HG03064 (cell line): ENCODE data around the gene CTNNA3.
A peak's percentile ranks its signal among the peaks of the same experiment; 100 is the strongest.

Experiments used
- ATAC-seq: cut with Tn5 transposase; IDR thresholded peaks from one replicate; pipeline ENCODE4 v1.9.1; 2021; ENCODE audit warnings: low read depth; ENCODE audit not compliant: unreplicated experiment

CTNNA3 gene

GRCh38 chr10:67386260-67386659 is 309.7 kb downstream of the CTNNA3 start:
- ATAC-seq, result no peak

GRCh38 chr10:67385566-67385965 is 310.4 kb downstream of the CTNNA3 start:
- ATAC-seq, result no peak

GRCh38 chr10:67385089-67385488 is 310.9 kb downstream of the CTNNA3 start:
- ATAC-seq, result no peak

- ATAC-seq, result no peak
Measured at GRCh38 chr10:67331121-67331910, 364.7 kb downstream of the CTNNA3 start.

- ATAC-seq, result no peak
Measured at GRCh38 chr10:67327626-67328535, 368.1 kb downstream of the CTNNA3 start.

GRCh38 chr10:67319976-67320375 is 376.0 kb downstream of the CTNNA3 start:
- ATAC-seq, result no peak

GRCh38 chr10:67308912-67309311 is 387.1 kb downstream of the CTNNA3 start:
- peak; percentile 76 for ATAC-seq

GRCh38 chr10:67306588-67307205 is 389.3 kb downstream of the CTNNA3 start:
- ATAC-seq, result no peak

- no peak for ATAC-seq
Measured at GRCh38 chr10:67302701-67303100, 393.3 kb downstream of the CTNNA3 start.

GRCh38 chr10:67299761-67300160 is 396.2 kb downstream of the CTNNA3 start:
- ATAC-seq, result no peak

GRCh38 chr10:67297637-67298181 is 398.3 kb downstream of the CTNNA3 start:
- no peak for ATAC-seq

GRCh38 chr10:67296926-67297325 is 399.1 kb downstream of the CTNNA3 start:
- ATAC-seq, result no peak

GRCh38 chr10:67288688-67289410 is 407.1 kb downstream of the CTNNA3 start:
- no peak for ATAC-seq

- no peak for ATAC-seq
Measured at GRCh38 chr10:67284589-67284988, 411.4 kb downstream of the CTNNA3 start.

GRCh38 chr10:67282871-67283270 is 413.1 kb downstream of the CTNNA3 start:
- ATAC-seq, result no peak

- ATAC-seq, result no peak
Measured at GRCh38 chr10:67280405-67280804, 415.6 kb downstream of the CTNNA3 start.

- ATAC-seq, result no peak
Measured at GRCh38 chr10:67277402-67277801, 418.6 kb downstream of the CTNNA3 start.

GRCh38 chr10:67269828-67270227 is 426.2 kb downstream of the CTNNA3 start:
- no peak for ATAC-seq

GRCh38 chr10:67268146-67268545 is 427.8 kb downstream of the CTNNA3 start:
- no peak for ATAC-seq

GRCh38 chr10:67262675-67263074 is 433.3 kb downstream of the CTNNA3 start:
- ATAC-seq, result no peak
